ENCODE measurements around the gene TCP11L2.

DNA sequence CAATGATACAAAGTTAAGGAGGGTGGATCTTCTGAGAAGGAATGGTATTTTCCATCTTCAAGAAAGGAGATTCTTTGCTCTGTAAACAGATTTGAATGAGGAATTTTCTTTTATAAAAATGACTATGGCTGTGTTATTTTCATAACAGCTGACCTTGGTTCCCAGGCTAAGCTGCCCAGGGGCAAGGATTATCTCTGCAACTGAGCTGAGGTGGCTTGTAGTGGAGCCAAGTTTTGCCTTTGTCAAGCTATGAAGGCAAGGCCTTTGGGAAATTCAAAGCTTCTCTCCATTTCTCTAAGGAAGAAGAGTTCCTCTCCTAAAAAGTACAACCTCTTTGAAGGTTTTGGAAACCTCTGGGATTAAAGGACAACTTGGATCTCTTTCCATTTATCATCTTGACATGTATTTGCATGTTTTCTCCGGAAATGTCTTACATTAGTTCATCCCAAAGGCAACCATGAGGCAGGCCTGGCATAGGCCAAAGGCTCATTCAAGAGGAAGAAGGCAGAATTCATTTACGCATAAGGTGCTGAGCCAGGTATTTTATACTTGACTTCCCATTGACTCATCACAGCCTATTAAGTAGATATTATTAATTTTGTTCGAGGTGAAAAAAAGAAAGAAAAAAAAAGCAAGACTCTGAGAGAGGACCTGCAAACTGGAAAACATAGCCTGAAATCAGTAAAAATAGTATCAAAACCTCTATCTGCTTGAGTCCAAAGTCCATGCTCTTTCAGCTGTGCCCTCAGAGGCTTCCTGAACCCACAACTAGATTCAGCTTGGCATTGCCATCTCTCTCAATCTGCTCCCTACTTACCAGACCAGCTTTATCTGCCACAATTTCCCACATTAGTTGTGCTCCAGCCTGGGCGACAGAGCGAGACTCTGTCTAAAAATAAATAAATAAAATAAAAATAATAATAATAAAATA lies 30.7 kb upstream of the TCP11L2 start:
- TF ChIP-seq, protein P1, sequence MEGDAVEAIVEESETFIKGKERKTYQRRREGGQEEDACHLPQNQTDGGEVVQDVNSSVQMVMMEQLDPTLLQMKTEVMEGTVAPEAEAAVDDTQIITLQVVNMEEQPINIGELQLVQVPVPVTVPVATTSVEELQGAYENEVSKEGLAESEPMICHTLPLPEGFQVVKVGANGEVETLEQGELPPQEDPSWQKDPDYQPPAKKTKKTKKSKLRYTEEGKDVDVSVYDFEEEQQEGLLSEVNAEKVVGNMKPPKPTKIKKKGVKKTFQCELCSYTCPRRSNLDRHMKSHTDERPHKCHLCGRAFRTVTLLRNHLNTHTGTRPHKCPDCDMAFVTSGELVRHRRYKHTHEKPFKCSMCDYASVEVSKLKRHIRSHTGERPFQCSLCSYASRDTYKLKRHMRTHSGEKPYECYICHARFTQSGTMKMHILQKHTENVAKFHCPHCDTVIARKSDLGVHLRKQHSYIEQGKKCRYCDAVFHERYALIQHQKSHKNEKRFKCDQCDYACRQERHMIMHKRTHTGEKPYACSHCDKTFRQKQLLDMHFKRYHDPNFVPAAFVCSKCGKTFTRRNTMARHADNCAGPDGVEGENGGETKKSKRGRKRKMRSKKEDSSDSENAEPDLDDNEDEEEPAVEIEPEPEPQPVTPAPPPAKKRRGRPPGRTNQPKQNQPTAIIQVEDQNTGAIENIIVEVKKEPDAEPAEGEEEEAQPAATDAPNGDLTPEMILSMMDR (IDR thresholded peaks at IDR 0.05; ENCODE audit: low read depth, low read length) = no peak
- no peak for TF ChIP-seq EZH2phosphoT487 (IDR thresholded peaks at IDR 0.05; ENCODE audit: low read depth)
